ENCODE results near the gene RPL13A. TPM values are rescaled to one million over a fixed set of nuclear protein-coding genes. Genes with fewer than 3 reads are reported as not detected.

Gene RPL13A
- polyA plus RNA-seq, 1 experiment: 2,322 TPM

GRCh38 chr19:49462492-49462891, 24.9 kb upstream of the RPL13A start:
- Histone ChIP-seq H3K4me3 (ENCODE audit: low read depth, low read length) (no peak overlapping the region), H3K27me3 (ENCODE audit: control insufficient read depth, insufficient read depth, low read length) (no peaks in the 10 kb centered on the region), H3K36me3 (ENCODE audit: control insufficient read depth, insufficient read depth, low read length) (peaks cover 8% of the 10 kb centered on the region)
- TF ChIP-seq CTCF (IDR thresholded peaks at IDR 0.05; ENCODE audit: insufficient read depth, low read depth, low read length): no peak
- ChIA-PET CTCF (no interaction called here), POLR2A (no interaction called here)
- DNase-seq (ENCODE audit: low read depth): no peak

- ChIA-PET POLR2A (no interaction called here), CTCF (interaction anchor here (0.6 to 1.6 kb wide), 3 partner anchors 7 to 12 kb away, joined by 3 to 6 read pairs (median 4); partner anchors contain the start of gene FLT3LG)
- Histone ChIP-seq H3K36me3 (ENCODE audit: control insufficient read depth, insufficient read depth, low read length) (peaks cover 7% of the 10 kb centered on the region), H3K4me3 (ENCODE audit: low read depth, low read length) (no peak overlapping the region), H3K27me3 (ENCODE audit: control insufficient read depth, insufficient read depth, low read length) (no peaks in the 10 kb centered on the region)
- no peak for DNase-seq (ENCODE audit: low read depth)
- TF ChIP-seq CTCF (IDR thresholded peaks at IDR 0.05; ENCODE audit: insufficient read depth, low read depth, low read length): no peak
Observed at GRCh38 chr19:49463960-49464740, 23.3 kb upstream of the RPL13A start.

- DNase-seq (ENCODE audit: low read depth): no peak
- Histone ChIP-seq H3K4me3 (ENCODE audit: low read depth, low read length) (no peak overlapping the region), H3K36me3 (ENCODE audit: control insufficient read depth, insufficient read depth, low read length) (peaks cover 5% of the 10 kb centered on the region), H3K27me3 (ENCODE audit: control insufficient read depth, insufficient read depth, low read length) (no peaks in the 10 kb centered on the region)
- POLR2A ChIA-PET: no interaction called here
- TF ChIP-seq CTCF (IDR thresholded peaks at IDR 0.05; ENCODE audit: insufficient read depth, low read depth, low read length): no peak
- CTCF ChIA-PET: interaction anchor here (0.6 to 1.6 kb wide), 3 partner anchors 8 to 24 kb away, joined by 3 to 6 read pairs (median 3); partner anchors contain the start of gene FLT3LG
Observed at GRCh38 chr19:49465371-49465770, 22.0 kb upstream of the RPL13A start.

- no peak overlapping the region for H3K4me3 ChIP-seq (ENCODE audit: low read depth, low read length)
- H3K36me3 ChIP-seq (ENCODE audit: control insufficient read depth, insufficient read depth, low read length): peaks cover 5% of the 10 kb centered on the region
- H3K27me3 ChIP-seq (ENCODE audit: control insufficient read depth, insufficient read depth, low read length): no peaks in the 10 kb centered on the region
- DNase-seq (ENCODE audit: low read depth): no peak
- ChIA-PET CTCF (no interaction called here), POLR2A (no interaction called here)
- TF ChIP-seq CTCF (IDR thresholded peaks at IDR 0.05; ENCODE audit: insufficient read depth, low read depth, low read length): no peak
Observed at GRCh38 chr19:49468199-49468598, 19.2 kb upstream of the RPL13A start.

GRCh38 chr19:49468746-49469447, 18.5 kb upstream of the RPL13A start:
- Histone ChIP-seq H3K27me3 (ENCODE audit: control insufficient read depth, insufficient read depth, low read length) (no peaks in the 10 kb centered on the region), H3K36me3 (ENCODE audit: control insufficient read depth, insufficient read depth, low read length) (peaks cover 5% of the 10 kb centered on the region), H3K4me3 (ENCODE audit: low read depth, low read length) (no peak overlapping the region)
- DNase-seq (ENCODE audit: low read depth): no peak
- ChIA-PET CTCF (interaction anchor here (1.2 kb wide), 1 partner anchor 9 kb away, joined by 3 read pairs; no protein-coding TSS in a partner anchor), POLR2A (no interaction called here)
- TF ChIP-seq CTCF (IDR thresholded peaks at IDR 0.05; ENCODE audit: insufficient read depth, low read depth, low read length): no peak

Data from BJ (cell line).